Measurements from ENCODE around the gene CNTNAP3B. TPM values are rescaled to one million over a fixed set of nuclear protein-coding genes. Genes with fewer than 3 reads are reported as not detected.
"Not testable (repeated sequence)": the region's sequence is repeated elsewhere in the genome, so short reads cannot be mapped to it uniquely, and the experiment has no call there.

CNTNAP3B gene
- total RNA-seq, 3 donors from 2014 or later (not counting 1 experiment from before 2014, with no cell fraction given) = not detected

DNA sequence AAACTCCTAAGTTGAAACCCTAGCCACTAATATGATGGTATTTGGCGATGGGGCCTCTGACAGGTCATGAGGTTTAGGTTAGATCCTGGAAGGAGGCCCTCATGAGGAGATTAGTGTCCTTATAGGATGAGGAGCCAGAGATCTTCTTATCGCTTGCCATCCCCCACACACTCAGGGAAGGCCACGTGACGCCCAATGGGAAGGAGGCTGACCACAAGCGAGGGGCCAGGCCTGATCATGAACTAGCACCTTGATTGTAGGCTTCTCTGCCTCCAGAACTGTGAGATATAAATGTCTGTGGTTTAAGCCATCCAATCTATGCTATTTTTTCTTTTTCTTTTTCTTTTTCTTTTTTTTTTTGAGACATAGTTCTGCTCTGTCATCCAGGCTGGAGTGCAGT lies 254.7 kb downstream of the CNTNAP3B start:
- H3K4me1 Mint-ChIP-seq; H3K9me3 ChIP-seq (ENCODE audit: control insufficient read depth, insufficient read depth, low read length); H3K4me1 ChIP-seq (ENCODE audit: control insufficient read depth, insufficient read depth, low read length); H3K27me3 Mint-ChIP-seq (ENCODE audit: low read depth in 2 of 2); DNase-seq; H3K36me3 Mint-ChIP-seq; H3K27ac ChIP-seq (ENCODE audit: low read length); H3K4me3 Mint-ChIP-seq; H3K4me3 ChIP-seq (ENCODE audit: low read length); ATAC-seq; intact Hi-C loops (cut with micrococcal nuclease); H3K9me3 Mint-ChIP-seq; H3K36me3 ChIP-seq (ENCODE audit: control insufficient read depth, insufficient read depth, low read length); H3K27me3 ChIP-seq (ENCODE audit: control insufficient read depth, insufficient read depth, low read length); H3K27ac Mint-ChIP-seq: not testable (repeated sequence)
- no CpG with 5 or more reads among the region's 5 CpGs for WGBS (ENCODE audit: insufficient coverage)

GRCh38 chr9:41855422-41855821 lies 273.8 kb downstream of the CNTNAP3B start:
- intact Hi-C loops (cut with micrococcal nuclease); H3K36me3 Mint-ChIP-seq; H3K36me3 ChIP-seq (ENCODE audit: control insufficient read depth, insufficient read depth, low read length); H3K27me3 Mint-ChIP-seq (ENCODE audit: low read depth in 2 of 2); H3K4me1 ChIP-seq (ENCODE audit: control insufficient read depth, insufficient read depth, low read length); H3K4me3 ChIP-seq (ENCODE audit: low read length); DNase-seq; H3K4me1 Mint-ChIP-seq; H3K4me3 Mint-ChIP-seq; H3K9me3 Mint-ChIP-seq; H3K9me3 ChIP-seq (ENCODE audit: control insufficient read depth, insufficient read depth, low read length); ATAC-seq; H3K27ac Mint-ChIP-seq; H3K27ac ChIP-seq (ENCODE audit: low read length); H3K27me3 ChIP-seq (ENCODE audit: control insufficient read depth, insufficient read depth, low read length): not testable (repeated sequence)
- WGBS (ENCODE audit: insufficient coverage) = no CpG with 5 or more reads among the region's 2 CpGs

DNA sequence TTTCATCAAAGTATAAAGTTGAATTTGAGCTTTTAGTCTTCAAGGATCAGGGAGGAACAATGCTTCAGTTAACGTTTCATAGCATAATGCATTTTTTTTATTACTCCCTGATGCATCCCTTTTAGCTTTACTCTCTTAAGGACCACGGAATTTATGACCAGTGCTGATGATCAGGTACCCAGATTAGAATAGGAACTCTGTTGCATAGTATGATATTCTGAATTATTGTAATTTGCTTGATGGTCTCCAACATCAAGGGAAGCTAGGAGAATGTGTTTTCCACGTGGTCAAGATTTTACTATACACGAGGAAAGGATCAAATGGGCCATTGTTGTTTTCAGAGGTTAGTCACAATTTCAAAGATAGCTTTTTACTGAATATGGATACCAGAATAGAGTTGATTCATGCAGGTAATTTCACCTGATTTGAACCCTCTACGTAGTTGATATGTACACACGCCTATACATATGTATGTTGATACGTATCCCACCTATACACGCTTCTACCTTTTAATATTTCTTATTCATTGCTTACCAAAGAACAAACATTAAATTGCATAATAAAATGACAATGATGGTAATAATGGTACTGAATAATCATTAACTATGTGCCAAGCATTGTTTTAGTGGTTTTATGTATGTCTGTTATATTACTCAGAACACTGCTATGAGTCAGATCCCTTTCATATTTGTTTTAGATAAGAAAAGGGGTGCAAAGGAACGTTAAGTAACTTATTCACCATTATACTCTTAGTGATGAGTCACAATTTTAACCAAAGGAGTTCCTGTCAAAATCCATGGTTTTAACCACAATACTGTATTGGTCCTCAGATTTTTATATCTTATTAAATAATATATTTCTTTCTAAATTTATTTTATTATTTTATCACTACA lies 277.1 kb downstream of the CNTNAP3B start:
- no CpG with 5 or more reads among the region's 9 CpGs for WGBS (ENCODE audit: insufficient coverage)
- H3K36me3 ChIP-seq (ENCODE audit: control insufficient read depth, insufficient read depth, low read length); H3K4me3 Mint-ChIP-seq; H3K27ac Mint-ChIP-seq; DNase-seq; H3K36me3 Mint-ChIP-seq; H3K27me3 Mint-ChIP-seq (ENCODE audit: low read depth in 2 of 2); H3K4me3 ChIP-seq (ENCODE audit: low read length); H3K9me3 Mint-ChIP-seq; H3K4me1 ChIP-seq (ENCODE audit: control insufficient read depth, insufficient read depth, low read length); ATAC-seq; H3K27ac ChIP-seq (ENCODE audit: low read length); intact Hi-C loops (cut with micrococcal nuclease); H3K9me3 ChIP-seq (ENCODE audit: control insufficient read depth, insufficient read depth, low read length); H3K4me1 Mint-ChIP-seq; H3K27me3 ChIP-seq (ENCODE audit: control insufficient read depth, insufficient read depth, low read length): not testable (repeated sequence)

- H3K9me3 ChIP-seq (ENCODE audit: control insufficient read depth, insufficient read depth, low read length); DNase-seq; H3K4me3 ChIP-seq (ENCODE audit: low read length); H3K27ac ChIP-seq (ENCODE audit: low read length); H3K27me3 Mint-ChIP-seq (ENCODE audit: low read depth in 2 of 2); H3K27ac Mint-ChIP-seq; H3K36me3 ChIP-seq (ENCODE audit: control insufficient read depth, insufficient read depth, low read length); H3K36me3 Mint-ChIP-seq; H3K4me1 ChIP-seq (ENCODE audit: control insufficient read depth, insufficient read depth, low read length); H3K4me3 Mint-ChIP-seq; H3K27me3 ChIP-seq (ENCODE audit: control insufficient read depth, insufficient read depth, low read length); intact Hi-C loops (cut with micrococcal nuclease); H3K4me1 Mint-ChIP-seq; ATAC-seq; H3K9me3 Mint-ChIP-seq: not testable (repeated sequence)
- no CpG with 5 or more reads among the region's 7 CpGs for whole genome bisulfite sequencing (ENCODE audit: insufficient coverage)
Observed at GRCh38 chr9:41847829-41848228, 281.4 kb downstream of the CNTNAP3B start.

Other genes starting within 250 kb of the CNTNAP3B start
- not detected for gene SPATA31A6, start 54.2 kb upstream of the CNTNAP3B start, total RNA-seq